Middle frontal gyrus (tissue), 1 donor: ENCODE measurements around the gene MAST2.
"Not testable (repeated sequence)": the region's sequence is repeated elsewhere in the genome, so short reads cannot be mapped to it uniquely, and the experiment has no call there.

Source experiments
- DNase-seq: peaks from one replicate; pipeline ENCODE4 v3.0.0-alpha.2; 2015; ENCODE audit warnings: low spot score; ENCODE audit errors: extremely low spot score

MAST2 gene

DNA sequence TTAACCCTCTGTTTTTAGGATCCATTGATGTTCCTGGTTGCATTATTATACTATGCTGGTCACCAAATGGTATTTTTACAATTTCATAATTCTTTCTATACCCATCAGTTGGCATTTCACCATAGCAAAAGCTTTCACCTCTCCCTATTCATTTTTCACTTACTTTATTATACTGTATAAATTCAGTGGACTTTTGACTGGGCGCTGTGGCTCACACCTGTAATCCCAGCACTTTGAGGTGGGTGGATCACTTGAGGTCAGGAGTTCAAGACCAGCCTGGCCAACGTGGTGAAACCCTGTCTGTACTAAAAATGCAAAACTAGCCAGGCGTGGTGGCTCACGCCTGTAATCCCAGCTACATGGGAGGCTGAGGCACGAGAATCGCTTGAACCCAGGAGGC is 128.8 kb downstream of the MAST2 start:
- not testable (repeated sequence) for DNase-seq

DNA sequence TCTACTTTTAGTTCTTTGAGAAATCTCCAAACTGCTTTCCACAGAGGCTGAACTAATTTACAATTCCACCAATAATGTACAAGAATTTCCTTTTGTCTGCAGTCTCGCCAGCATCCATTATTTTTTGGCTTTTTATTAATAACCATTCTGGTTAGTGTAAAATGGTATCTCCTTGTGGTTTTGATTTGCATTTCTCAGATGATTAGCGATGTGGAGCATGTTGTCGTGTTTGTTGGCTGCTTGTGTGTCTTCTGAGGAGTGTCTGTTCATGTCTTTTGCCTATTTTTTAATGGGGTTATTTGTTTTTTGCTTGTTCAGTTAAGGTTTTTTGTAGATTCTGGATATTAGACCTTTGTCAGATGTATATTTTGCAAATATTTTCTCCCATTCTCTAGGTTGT is 131.5 kb downstream of the MAST2 start:
- DNase-seq: no peak

DNA sequence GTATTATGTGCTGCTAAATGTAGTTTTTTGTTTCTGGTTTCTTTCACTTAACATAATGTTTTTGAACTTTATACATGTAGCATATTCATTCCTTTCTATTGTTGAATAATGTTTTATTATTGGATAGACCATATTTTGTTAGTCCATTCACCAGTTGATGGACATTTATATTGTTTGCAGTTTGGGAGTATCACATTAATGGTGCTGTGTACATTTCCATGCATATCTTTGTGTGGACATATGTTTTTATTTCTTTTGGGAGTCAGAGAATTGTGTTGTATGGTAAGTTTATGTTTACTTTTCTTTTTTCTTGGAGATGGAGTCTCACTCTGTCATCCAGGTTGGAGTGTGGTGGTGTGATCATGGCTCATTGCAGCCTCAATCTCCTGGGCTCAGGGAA is 134.6 kb downstream of the MAST2 start:
- no peak for DNase-seq

GRCh38 chr1:45942411-45942810 is 139.0 kb downstream of the MAST2 start:
- no peak for DNase-seq

DNA sequence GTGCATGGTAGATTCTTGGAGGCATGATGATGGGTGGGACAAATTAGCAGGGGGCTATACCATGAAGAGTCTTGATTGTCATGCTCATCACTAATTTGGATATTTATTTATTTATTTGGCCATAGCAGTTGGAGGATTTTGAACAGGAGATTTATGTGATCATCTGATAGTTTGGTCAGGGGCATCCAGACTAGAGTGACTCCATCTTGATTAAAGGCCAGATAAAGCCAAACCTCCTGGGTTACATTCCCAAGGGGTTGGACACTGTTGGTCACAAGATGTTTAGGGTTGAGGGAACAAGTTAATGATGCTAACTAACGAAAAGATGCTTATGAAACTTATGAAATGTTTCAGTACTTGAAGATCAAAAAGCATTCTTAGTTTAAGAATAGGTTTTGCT is 139.8 kb downstream of the MAST2 start:
- DNase-seq: no peak

DNA sequence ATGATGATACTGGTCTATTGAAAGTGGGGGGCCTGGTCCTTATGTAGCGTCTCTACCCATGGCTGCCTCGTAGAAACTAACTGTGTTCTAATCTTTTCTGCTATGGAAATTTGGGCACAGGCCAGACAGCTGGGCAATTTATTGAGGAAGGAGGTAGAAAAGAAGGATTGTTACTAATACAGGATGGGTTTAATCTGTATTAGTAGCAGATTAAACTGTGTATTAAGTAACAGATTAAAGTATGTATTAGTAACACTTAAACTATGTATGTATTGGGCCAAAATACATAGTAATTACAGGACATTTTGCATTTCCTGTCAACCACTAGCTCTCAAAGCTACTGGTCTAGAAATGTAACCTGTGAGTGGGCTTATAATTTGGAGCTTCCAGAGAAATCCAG is 142.0 kb downstream of the MAST2 start:
- no peak for DNase-seq

GRCh38 chr1:45949462-45949861 is 146.1 kb downstream of the MAST2 start:
- DNase-seq: not testable (repeated sequence)

GRCh38 chr1:45952072-45952471 is 148.7 kb downstream of the MAST2 start:
- no peak for DNase-seq

DNA sequence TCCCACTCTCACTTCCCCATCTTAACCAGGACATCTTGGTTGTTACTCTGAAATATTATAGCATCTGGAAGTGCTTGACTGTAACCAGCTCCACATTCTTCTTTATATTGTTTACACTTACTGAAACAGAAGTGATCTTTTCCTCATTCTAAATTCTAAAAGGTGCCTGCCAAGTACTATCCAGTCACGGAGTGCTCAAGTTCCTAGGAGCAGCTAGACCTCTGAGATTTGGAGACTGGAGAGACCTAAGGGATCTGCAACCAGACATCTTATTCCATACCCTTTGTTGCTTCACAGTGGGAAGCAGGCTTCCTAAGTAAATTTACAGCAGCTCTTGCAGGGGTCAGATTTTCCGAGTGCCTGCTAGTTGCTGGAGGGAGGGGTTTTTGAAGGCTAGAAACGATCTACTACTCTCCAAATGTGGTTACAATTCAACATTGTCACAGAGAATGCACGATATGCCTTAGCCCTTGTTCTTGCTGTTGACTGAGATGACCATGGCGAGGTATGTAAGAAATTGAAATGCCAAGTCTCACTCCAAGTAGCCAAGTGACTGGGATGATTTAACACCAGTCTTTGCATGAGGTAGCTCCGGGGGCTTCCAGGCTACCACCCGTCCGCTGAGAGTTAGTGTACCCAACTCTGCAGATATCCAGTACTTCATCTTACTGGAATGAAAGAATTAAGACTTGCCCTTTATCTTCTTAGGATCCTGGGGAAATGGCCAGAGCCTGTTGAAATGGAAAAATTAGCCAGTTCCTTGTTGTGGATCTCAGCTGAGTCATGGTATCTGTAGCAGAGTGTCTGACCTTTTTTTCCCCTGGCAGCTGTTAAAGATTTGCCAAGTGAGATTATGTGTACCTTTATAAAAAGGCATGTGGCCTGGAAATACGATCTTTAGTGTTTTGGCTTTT is 150.8 kb downstream of the MAST2 start:
- no peak for DNase-seq

GRCh38 chr1:45957684-45958083 is 154.3 kb downstream of the MAST2 start:
- DNase-seq: no peak

DNA sequence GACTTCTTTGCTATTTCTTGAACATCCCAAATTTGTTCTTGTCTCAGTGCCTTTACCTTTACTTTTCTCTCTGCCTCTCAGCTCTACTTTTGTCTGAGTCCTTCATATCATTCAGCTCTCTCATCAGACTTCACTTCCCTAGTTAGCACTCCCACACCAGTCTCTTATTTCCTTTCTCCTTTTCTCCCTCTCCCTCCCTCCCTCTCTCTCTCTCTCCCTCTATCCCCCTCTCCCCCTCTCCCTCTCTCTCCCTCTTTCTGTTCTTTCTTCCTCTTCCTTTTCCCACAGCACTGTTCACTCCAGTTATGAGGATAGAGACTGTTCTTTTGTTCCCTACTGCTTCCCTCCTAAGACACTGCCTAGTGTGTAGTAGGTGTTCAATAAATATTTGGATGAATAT is 154.9 kb downstream of the MAST2 start:
- no peak for DNase-seq

- no peak for DNase-seq
Measured at GRCh38 chr1:45960930-45961715, 157.7 kb downstream of the MAST2 start.

DNA sequence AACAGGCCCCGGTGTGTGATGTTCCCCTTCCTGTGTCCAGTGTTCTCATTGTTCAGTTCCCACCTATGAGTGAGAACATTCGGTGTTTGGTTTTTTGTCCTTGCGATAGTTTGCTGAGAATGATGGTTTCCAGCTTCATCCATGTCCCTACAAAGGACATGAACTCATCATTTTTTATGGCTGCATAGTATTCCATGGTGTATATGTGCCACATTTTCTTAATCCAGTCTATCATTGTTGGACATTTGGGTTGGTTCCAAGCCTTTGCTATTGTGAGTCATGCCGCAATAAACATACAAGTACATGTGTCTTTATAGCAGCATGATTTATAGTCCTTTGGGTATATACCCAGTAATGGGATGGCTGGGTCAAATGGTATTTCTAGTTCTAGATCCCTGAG is 158.5 kb downstream of the MAST2 start:
- DNase-seq: not testable (repeated sequence)

DNA sequence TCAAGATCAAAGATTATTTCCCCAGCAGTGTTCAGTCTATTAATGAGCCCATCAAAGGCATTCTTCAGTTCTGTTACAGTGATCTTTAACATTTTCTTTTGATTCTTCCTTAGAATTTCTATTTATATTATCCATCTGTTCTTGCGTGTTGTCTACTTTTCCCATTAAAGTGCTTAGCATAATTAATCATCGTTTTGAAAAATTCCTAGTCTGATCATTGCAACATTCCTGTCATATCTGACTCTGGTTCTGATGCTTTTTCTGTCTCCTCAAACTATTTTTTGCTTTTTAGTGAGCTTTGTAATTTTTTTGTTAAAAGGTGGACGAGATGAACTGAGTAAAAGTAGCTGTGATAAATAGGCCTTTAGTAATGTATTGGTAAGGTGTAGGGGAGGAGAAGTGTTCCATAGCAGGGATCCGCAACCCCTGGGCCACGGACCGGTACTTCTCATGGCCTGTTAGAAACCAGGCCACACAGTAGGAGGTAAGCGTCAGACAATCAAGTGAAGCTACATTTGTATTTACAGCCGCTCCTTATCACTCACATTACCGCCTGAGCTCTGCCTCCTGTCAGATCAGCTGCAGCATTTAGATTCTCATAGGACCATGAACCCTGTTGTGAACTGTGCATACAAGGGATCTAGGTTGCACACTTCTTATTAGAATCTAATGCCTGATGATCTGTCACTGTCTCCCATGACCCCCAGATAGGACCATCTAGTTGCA is 165.7 kb downstream of the MAST2 start:
- DNase-seq: no peak

DNA sequence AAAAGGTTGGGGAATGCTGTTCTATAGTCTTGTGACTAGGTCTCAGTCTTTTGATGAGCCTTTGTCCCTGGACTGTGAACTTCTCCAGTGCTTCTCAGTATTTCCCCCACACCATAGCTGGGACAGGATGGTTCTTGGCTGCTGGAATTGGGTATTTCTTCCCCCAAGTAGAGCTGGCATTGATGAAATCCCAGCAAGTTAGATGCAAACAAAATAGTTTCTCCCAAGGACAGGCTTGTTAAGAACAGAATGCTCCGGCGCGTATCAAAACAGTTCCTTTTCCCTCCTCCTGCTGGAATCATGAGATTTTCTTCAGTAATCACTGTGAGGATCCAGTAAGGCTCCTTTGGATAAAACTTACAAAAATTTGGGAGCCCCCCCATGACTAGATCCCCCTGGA is 166.5 kb downstream of the MAST2 start:
- DNase-seq: no peak

- DNase-seq: no peak
Measured at GRCh38 chr1:45971335-45971734, 167.9 kb downstream of the MAST2 start.

DNA sequence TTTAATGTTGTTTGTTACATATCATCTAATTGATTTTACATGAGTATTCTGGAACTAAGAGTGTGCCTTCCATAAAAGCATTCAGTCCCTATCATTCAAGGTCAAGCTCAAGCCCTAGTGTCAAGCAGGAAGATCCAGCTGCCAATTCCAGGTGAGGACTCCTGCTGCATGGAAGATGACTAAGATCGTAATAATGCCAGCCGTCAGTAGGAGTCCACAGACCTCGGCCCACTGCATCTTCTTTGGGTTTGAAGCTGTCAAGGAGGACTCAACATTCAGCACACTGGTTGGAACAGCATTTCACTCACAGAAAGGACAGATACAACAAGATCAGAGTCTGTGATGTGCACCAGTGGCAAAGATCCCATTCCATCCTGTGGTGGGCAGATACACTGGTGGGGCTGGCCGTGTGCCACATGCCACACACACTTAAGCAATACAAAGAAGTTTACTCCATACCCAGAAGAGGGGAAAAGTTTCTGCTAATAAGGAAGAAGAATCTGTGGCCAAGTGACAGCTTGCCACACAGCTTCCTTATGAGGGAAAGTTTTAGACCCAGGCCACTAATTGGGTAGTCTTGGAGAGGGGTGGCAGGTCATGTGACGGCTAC is 168.6 kb downstream of the MAST2 start:
- no peak for DNase-seq

DNA sequence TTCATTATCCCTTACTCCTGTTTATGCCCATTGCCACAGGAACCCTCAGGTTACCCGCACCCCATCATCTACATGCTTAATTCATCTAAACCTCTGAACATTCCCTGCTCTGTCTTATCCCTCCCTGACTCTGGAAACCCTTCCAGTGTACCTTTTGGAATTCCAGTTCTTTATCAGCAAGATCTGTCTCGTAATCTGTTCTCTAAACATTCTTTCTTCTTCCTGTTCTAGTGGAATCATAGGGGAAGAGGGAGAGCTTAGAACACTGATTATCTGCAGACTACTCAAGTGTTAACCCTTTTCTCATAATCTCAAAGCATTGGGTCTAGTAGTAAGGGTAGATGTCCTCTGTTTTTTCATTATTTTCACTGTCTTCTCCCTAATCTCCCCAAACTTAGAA is 169.2 kb downstream of the MAST2 start:
- DNase-seq: no peak

DNA sequence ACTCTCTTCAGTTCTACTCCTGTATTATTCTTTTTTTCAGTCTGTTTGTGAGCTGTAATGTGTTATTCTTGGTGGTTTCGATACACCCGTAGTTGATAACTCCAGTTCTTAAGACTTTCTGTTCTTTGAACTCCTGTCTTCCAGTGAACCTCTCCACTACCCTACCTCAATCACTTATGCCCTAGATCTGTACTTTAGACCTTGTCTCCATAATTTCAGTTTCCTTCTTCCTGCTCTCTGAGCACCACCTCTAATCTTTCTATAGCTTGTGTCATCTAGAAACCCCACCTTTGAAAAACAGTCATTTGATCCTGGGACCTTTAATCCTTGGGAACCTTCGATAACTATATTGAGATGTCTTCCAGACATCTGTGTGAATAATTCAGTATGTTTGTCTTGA is 169.7 kb downstream of the MAST2 start:
- DNase-seq: no peak

GRCh38 chr1:45974541-45975269 is 171.3 kb downstream of the MAST2 start:
- no peak for DNase-seq

GRCh38 chr1:45976623-45977022 is 173.2 kb downstream of the MAST2 start:
- no peak for DNase-seq
